H54 (cell line): ENCODE results near the gene RAB3A.
"Not testable (repeated sequence)": the region's sequence is repeated elsewhere in the genome, so short reads cannot be mapped to it uniquely, and the experiment has no call there.

Experiments used
- DNase-seq: peaks from one replicate; pipeline ENCODE4 v3.0.0; 2011; ENCODE audit warnings: low spot score, mixed read lengths; ENCODE audit not compliant: insufficient read length
- FAIRE-seq: peaks from 3 replicates; lab custom pipeline; 2011; peaks lifted over from hg19 to GRCh38; lab: Jason Lieb, UNC
- POLR2A ChIP-seq: IDR thresholded peaks from 2 replicates; pipeline ENCODE4 v1.6.1; 2011; ENCODE audit warnings: low read depth, mild to moderate bottlenecking, low read length

Gene RAB3A

DNA sequence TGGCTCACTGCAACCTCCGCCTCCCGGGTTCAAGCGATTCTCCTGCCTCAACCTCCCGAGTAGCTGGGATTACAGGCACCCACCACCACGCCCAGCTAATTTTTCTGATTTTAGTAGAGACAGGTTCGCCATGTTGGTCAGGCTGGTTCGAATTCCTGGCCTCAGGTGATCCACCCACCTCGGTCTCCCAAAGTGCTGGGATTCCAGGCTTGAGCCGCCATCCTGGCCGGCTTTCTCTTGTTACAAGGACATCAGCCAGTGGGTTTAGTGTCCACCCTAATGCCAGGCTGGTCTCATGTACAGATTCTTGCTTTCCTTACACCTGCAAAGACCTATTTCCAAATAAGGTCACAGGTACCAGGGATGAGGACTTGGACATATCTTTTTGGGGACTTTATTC is 44.0 kb downstream of the RAB3A start:
- DNase-seq (no peak), FAIRE-seq (no peak)
- no peak for TF ChIP-seq POLR2A

- DNase-seq, result not testable (repeated sequence)
Observed at GRCh38 chr19:18159059-18159616, 44.7 kb downstream of the RAB3A start.

GRCh38 chr19:18158467-18158866 is 45.4 kb downstream of the RAB3A start:
- FAIRE-seq (no peak), DNase-seq (no peak)
- no peak for TF ChIP-seq POLR2A

More at GRCh38 chr19:18159059-18159616, 44.7 kb downstream of the RAB3A start:
- FAIRE-seq, result not testable (repeated sequence)

GRCh38 chr19:18157465-18158063 is 46.3 kb downstream of the RAB3A start:
- no peak for TF ChIP-seq POLR2A
- FAIRE-seq (no peak), DNase-seq (no peak)

DNA sequence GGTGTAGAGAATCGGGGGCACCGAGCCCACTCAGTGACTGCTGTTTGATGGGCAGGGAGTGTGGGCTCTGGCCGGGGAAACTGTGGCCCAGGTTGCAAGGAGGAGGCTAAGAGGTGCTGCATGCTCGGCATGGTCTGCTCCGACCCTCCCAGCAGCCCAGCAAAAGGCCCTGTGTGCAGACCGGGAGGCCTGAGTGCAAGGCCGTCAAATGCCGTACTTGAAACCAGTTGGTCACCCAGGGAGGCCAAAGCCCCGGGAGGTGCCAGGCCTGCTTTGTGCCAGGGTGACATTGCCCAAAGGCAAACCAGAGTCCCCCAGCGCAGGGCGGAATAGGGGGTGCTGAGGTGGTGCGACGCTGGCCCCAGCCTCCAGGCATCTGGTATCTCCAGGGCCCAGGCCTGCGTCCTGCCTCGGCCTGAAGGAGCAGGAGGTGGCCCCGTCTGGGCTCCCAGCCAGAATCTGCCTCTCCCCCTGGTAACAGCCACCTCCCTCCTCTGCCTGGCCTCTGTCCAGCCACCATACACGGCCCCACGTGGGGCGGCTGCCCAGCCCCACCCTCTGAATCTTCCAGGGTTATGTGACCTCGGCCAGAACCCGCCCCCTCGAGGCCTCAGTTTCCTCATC is 46.9 kb downstream of the RAB3A start:
- DNase-seq (peak; percentile 96), FAIRE-seq (no peak)
- TF ChIP-seq POLR2A, result no peak

GRCh38 chr19:18156268-18156667 is 47.6 kb downstream of the RAB3A start:
- FAIRE-seq (no peak), DNase-seq (no peak)
- no peak for TF ChIP-seq POLR2A

DNA sequence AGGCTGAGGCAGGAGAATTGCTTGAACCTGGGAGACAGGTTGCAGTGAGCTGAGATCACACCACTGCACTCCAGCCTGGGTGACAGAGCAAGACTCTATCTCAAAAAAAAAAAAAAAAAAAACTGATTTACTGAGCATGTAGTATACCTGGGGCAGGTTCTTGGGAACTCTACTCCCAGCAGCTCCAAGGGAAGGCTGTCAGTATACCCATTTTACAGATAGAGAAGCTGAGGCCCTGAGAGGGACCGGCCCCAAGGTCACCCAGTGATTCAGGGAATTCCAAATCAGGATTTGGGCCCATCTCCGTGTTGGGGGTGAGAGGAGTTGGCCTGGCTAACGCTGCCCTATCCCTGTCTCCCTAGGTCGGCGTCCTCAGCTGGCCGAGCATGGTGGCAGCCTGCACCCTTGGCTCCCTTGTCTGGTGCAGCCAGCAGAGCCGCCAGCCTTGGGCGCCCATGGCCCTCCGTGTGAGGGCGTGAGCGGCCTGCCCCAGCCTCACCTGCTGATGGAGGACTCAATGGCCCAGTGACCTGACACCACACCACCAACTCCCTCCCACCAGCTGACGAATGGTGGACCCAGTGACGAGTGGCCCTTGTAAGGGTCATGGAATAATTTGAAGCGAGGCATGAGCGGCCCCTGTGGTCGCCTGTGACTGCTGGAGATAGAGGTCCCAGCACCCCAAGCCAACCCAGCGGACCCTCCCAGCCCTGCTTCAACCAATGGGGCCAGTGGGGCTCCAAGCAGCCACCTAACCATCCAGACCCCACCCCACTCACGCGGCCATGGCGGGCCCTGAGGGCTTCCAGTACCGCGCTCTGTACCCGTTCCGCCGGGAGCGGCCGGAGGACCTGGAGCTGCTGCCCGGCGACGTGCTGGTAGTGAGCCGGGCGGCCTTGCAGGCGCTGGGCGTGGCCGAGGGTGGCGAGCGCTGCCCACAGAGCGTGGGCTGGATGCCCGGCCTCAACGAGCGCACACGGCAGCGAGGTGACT is 48.5 kb downstream of the RAB3A start:
- FAIRE-seq, result no peak
- no peak for TF ChIP-seq POLR2A
- no peak for DNase-seq

DNA sequence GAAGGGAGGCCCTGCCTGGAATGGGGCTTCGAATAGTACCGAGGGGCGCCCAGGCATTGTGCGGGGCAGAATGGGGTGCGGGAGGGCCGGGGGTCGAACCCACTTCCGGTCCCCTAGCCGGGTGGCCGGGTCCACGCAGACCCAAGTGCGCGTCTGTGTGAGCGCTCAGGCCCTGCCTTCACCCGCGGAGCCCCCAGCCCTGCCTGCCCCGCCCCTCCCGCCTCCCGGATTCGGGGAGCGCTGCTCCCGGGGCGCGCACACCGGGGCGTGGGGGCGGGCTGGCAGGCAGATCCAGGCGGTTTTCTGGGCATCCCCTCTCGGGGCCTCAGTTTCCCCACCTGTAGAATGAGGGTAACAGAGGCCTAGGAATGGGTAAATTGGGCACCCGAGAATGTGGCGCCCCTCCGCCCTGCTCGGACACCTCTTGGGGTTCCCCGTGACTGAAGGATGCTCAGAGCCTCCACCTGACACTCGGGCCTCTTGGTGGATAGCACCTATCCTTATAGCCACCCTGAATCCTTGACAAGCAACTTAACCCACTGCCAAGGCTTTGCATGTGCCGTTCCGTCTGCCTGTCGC is 50.2 kb downstream of the RAB3A start:
- DNase-seq, result no peak
- no peak for TF ChIP-seq POLR2A
- FAIRE-seq, result no peak

DNA sequence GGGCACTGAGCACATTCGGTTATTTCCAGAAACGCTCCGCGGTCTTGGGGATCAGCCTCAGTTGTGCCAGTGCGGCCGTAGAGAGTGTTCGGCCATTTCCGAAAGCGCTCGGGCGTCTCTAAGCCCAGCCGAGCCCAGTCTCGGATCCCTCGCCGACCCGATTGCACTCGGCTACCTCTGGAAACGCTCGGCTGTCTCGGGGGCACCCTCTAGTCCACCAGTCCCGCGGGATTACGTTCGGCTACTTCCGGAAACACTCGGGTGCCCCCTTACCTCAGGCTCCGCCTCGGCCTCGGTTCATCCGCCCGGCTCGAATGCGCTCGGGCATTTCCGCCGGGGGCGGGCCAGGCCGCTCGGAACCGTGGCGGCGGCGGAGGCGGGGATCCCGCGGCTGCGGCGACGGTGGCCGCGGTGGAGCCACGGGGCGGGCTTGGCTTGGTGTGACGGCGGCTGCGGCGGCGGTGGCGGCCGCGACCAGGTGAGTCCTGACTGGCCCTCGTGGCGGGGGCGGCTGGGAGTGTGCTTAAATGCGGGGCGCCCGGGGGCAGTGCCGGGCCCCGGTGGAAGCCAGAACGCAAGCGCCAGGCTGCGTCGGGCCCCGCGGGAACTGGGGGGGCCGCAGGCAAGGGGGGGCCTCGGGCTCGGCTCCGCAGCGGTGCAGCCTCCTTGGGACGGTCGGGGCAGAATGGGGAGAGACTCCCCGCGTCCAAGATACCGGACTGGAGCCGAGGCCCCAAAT is 50.9 kb downstream of the RAB3A start, which contains the start of gene PIK3R2:
Gene PIK3R2 (plus strand): TSS at position 347 of the 739 bp plus-strand sequence. CDS start 2,717 bp downstream, outside the sequence.
- peak; percentile 64 for TF ChIP-seq POLR2A
- peak; percentile 99 for DNase-seq
- peak; percentile 65 for FAIRE-seq

- DNase-seq (peak; percentile 99), FAIRE-seq (peak; percentile 72)
- peak; percentile 15; the same call in 1 of the 2 replicates for TF ChIP-seq POLR2A
Observed at GRCh38 chr19:18152442-18152816, 51.4 kb downstream of the RAB3A start.

DNA sequence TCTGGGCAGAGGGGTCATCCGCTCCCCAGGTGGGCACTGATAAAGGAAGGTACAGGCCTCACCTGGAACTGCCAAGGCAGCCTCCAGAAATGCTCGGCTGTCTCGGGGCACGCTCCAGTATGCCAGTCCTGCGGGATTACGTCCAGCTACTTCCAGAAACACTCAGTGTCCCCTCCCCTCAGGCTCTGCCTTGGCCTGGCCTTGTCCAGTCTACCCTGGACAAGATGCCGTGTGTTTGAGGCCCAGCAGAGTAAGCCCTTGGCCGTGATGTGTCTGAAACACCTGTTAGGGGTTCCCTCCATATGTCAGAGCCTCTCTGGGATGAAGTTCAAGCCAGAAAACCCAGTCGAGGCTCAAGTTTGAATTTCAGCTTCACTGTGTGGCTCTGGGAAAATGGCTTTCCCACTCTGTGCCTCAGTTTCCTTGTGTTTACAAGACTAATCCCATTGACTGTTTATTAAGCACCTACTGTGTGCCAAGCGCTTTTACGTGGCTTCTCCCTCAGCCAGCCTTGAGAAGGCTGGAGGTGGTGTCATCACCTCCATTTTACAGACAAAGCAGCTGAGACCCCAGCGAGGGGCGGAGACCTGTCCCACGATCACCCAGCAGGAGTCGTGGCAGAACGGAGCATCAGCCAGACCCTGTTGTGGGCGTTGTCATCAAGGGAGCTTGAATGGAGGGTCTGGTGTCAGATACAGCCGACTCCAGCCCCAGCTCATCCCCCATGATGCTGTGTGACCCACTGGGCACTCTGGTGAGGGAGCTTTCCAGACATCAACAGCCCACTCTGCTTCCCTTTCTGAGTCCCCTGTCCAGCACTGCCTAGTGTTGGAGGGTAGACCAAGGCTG is 52.8 kb downstream of the RAB3A start:
- FAIRE-seq, result no peak
- no peak for DNase-seq
- no peak for TF ChIP-seq POLR2A

DNA sequence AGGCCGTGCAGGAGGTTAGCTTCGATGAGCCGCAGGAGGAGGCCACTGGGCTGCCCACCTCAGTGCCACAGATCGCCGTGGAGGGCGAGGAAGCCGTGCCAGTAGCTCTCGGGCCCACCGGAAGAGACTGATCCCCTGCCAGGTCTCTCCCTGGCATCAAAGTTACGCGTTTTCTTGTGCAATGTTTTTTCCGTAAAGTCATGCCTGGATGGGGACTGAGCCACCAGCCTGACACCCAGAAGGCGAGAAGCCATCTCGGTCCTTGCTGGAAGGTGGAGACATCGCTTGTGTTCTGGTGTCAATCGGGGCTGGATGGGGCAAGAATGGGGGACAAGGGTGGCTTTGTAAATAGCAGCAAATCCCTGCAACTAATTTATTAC is 54.3 kb downstream of the RAB3A start:
- no peak for TF ChIP-seq POLR2A
- no peak for DNase-seq
- no peak for FAIRE-seq
